Testis (tissue), 5 donors: ENCODE results near the gene SLC6A20. TPM values are rescaled to one million over a fixed set of nuclear protein-coding genes. Genes with fewer than 3 reads are reported as not detected.

Source experiments
- DNase-seq: peaks from one replicate; pipeline ENCODE4 v3.0.0-alpha.2; 2019
- H3K27ac ChIP-seq, 2 donors: fragments of 200-600 bp; sonication (generic); one replicate each; pipeline ENCODE4 v1.5.1; 2019
- H3K27me3 ChIP-seq: fragments of 200-600 bp; sonication (generic); one replicate; pipeline ENCODE4 v1.5.1; 2019
- H3K36me3 ChIP-seq: fragments of 200-600 bp; sonication (generic); one replicate; pipeline ENCODE4 v1.5.1; 2017; ENCODE audit warnings: low read depth; ENCODE audit errors: missing control alignments
- H3K4me1 ChIP-seq: fragments of 200-600 bp; sonication (generic); one replicate; pipeline ENCODE4 v1.5.1; 2019
- H3K4me3 ChIP-seq, 2 donors: fragments of 200-600 bp; sonication (generic); one replicate each; pipeline ENCODE4 v1.5.1; 2017 to 2019
- H3K9me3 ChIP-seq: fragments of 200-600 bp; sonication (generic); one replicate; pipeline ENCODE4 v1.5.1; 2017
- POLR2A ChIP-seq: fragments of 450-650 bp; IDR thresholded peaks from one replicate; pipeline ENCODE4 v1.6.1; 2017; ENCODE audit warnings: antibody characterized with exemption, mild to moderate bottlenecking, moderate library complexity
- WGBS, 2 donors: methylation state at CpG; one replicate each; pipeline ENCODE4 v1.1.5; 2018; 5-methylcytosine and 5-hydroxymethylcytosine counted together
- intact Hi-C: fragments of 100-400 bp; cut with DNase I; formaldehyde crosslinking; loops from one replicate; pipeline ENCODE4 v1.15.1; 2023; ENCODE audit warnings: low total_unique reads
- long read RNA-seq, 2 donors: transcript quantifications; one replicate each; lab custom pipeline, GENCODE V29; 2026
- polyA plus RNA-seq: library from polyadenylated mRNA; stranded (reverse); fragments of 350-450 nt; fragmentation: Illumina TruSeq; extraction: RNeasy Lipid Tissue Mini Kit (QIAGEN cat#74804); gene quantifications from one replicate; pipeline ENCODE4 v1.2.3, GENCODE V29; 2014; ENCODE audit warnings: low read depth, low replicate concordance; ENCODE audit not compliant: insufficient read depth
- total RNA-seq, 2 donors: library from RNA; depleted of rRNA; stranded (reverse); fragments of >200 nt; gene quantifications; one replicate each; pipeline ENCODE4 v1.2.3, GENCODE V29; 2016
- TF ChIP-seq, protein P1 (sequence below), 3 experiments: fragments of 450-650 bp in 2 of 3; fragments of 200-600 bp in 1 of 3; sonication (generic) in 1 of 3; IDR thresholded peaks; one replicate each; pipeline ENCODE4 v1.5.1; 2016 to 2019; ENCODE audit warnings: antibody characterized with exemption in 3 of 3, mild to moderate bottlenecking in 2 of 3, moderate library complexity in 1 of 3

SLC6A20 gene, protein sequence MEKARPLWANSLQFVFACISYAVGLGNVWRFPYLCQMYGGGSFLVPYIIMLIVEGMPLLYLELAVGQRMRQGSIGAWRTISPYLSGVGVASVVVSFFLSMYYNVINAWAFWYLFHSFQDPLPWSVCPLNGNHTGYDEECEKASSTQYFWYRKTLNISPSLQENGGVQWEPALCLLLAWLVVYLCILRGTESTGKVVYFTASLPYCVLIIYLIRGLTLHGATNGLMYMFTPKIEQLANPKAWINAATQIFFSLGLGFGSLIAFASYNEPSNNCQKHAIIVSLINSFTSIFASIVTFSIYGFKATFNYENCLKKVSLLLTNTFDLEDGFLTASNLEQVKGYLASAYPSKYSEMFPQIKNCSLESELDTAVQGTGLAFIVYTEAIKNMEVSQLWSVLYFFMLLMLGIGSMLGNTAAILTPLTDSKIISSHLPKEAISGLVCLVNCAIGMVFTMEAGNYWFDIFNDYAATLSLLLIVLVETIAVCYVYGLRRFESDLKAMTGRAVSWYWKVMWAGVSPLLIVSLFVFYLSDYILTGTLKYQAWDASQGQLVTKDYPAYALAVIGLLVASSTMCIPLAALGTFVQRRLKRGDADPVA
- total RNA-seq (1 to 10 TPM in 1 of 2 donors, under 1 TPM in 1; 0.87 to 2.3 TPM), polyA plus RNA-seq (2.3 TPM)
- long read RNA-seq, donor 1, full-length matches to known transcripts: 1 of 1 reads
- long read RNA-seq, donor 1, partial matches to known transcripts: 0 of 1 reads
- long read RNA-seq, donor 1, other reads (novel, unspliced or antisense): 0 of 1 reads
- long read RNA-seq, donor 2: 0 reads

DNA sequence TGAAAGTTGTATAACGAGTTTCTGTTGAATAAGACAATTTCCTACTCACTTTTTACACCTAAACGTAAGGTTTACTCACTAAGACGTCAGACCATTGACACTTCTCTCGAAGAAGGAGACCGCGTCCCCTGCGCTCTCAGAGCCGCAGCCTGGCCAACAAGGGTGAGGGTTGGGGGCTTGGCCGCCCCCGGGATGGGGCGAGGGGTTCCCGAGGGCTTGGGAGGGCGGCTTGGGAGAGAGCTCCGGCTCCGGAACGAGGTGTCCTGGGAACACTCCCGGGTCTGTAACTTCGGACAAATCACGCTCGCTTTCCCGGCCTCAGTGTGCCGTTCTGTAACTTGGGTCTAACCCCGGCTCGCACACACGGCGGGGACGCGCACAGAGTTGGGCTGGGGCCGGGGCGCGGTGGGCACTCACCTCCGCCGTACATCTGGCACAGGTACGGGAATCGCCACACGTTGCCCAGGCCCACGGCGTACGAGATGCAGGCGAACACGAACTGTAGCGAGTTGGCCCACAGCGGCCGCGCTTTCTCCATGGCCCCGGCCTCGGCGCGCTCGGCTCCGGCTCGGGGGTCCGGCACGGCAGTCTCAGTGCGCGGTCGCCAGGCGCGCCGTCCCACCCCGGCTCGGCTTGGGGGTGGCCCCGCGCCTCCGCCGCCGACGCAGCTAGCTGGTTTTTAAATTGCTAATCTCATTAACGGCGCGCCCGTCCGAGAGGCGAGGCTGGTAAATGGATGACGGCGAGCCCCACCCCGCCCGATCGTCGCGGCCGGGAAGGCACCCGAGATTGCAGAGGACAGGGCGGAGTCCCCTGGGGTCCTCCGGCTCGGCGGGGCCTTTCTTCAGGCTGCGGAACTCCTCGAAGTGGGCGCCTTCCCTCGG, at the start of gene SLC6A20:
TSS of gene SLC6A20 (minus strand) at position 655 of the 884 bp plus-strand sequence. CDS start at position 538, 117 bp downstream.
- peak within 1 kb of the TSS; percentile 49 to 56 for H3K4me3 ChIP-seq
- H3K4me1 ChIP-seq: no peaks in the 10 kb centered on the region
- H3K27me3 ChIP-seq: no peaks in the 10 kb centered on the region
- H3K27ac ChIP-seq: no peak within 1 kb of the TSS
- intact Hi-C loops: no loop called here
- no peak for TF ChIP-seq POLR2A
- TF ChIP-seq, protein P1, sequence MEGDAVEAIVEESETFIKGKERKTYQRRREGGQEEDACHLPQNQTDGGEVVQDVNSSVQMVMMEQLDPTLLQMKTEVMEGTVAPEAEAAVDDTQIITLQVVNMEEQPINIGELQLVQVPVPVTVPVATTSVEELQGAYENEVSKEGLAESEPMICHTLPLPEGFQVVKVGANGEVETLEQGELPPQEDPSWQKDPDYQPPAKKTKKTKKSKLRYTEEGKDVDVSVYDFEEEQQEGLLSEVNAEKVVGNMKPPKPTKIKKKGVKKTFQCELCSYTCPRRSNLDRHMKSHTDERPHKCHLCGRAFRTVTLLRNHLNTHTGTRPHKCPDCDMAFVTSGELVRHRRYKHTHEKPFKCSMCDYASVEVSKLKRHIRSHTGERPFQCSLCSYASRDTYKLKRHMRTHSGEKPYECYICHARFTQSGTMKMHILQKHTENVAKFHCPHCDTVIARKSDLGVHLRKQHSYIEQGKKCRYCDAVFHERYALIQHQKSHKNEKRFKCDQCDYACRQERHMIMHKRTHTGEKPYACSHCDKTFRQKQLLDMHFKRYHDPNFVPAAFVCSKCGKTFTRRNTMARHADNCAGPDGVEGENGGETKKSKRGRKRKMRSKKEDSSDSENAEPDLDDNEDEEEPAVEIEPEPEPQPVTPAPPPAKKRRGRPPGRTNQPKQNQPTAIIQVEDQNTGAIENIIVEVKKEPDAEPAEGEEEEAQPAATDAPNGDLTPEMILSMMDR (IDR thresholded peaks at IDR 0.05): no peak
- no peaks in the 10 kb centered on the region for H3K9me3 ChIP-seq
- no peaks in the 10 kb centered on the region for H3K36me3 ChIP-seq
- 0 to 2% methylated on average over 3 to 91 of the region's 91 CpGs for WGBS, 2 donors
- peak; percentile 20 for DNase-seq

DNA sequence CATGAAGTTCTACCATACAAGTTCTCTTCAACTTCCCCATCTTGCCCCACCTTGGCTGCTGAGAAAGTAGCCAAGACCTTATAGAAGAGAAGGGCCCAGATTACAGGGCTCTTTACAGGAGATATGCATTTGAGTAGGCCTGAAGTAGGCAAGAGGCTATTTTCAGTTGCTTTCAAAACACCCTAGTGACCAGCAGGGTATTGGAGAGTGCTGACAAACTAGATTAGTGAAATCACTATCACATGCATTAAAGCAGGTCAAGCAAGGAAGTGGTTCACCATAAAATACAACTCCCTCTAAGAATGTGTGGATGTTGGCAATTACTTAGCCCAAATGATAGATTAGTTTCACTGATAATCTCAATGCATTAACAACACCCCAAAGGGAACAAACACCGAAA, 48.3 kb upstream of the SLC6A20 start:
- H3K27ac ChIP-seq: no peak overlapping the region
- no peak for DNase-seq
- no peaks in the 10 kb centered on the region for H3K4me1 ChIP-seq
- no peaks in the 10 kb centered on the region for H3K27me3 ChIP-seq
- TF ChIP-seq POLR2A: no peak
- TF ChIP-seq, protein P1 (IDR thresholded peaks at IDR 0.05): no peak
- H3K9me3 ChIP-seq: no peaks in the 10 kb centered on the region
- intact Hi-C loops: no loop called here
- H3K4me3 ChIP-seq: no peak overlapping the region
- 87 to 97% methylated on average over 1 of the region's 1 CpG for WGBS, 2 donors
- H3K36me3 ChIP-seq: no peaks in the 10 kb centered on the region

DNA sequence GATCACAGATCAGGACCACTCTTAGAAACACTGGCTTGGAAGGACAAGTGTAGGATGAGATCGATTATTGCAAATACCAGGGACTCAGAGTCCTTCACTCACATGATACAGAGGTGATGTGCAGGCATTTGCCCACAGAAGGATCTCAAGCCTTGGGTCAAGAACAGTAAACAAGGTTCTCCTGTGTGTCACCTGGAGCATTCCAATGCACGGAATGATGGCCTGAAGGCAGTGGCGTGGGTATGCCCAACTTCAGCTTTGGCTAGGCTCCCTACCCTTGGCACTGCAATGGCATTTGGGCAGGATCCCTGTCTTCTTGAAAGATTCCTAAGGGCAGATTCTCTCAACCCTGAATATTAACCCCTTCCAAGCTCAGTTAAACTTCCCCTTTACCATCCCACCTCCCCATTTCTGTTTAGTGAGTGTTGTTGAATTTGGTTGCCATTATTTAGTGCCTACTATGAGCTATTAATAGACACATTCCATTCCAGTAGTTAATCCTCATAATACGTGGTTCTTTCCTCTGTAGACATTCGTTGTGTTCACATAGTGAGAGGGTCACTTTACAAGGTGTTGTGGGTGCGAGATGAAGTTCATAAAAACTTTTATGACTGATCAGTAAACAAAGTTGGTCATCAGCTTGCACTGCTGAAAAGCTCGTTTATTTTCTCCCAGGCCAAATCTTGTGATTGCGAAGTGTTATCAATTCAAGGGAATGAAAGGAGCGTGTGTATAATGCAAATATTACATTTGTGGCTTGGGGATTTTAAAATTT, 46.7 kb upstream of the SLC6A20 start:
- intact Hi-C loops: no loop called here
- Histone ChIP-seq H3K27me3 (no peaks in the 10 kb centered on the region), H3K4me1 (no peaks in the 10 kb centered on the region), H3K36me3 (no peaks in the 10 kb centered on the region), H3K4me3 (no peak overlapping the region), H3K9me3 (no peaks in the 10 kb centered on the region), H3K27ac (no peak overlapping the region)
- 75% methylated on average over 9 of the region's 9 CpGs for WGBS, 2 donors
- no peak for DNase-seq
- TF ChIP-seq, protein P1 (IDR thresholded peaks at IDR 0.05): no peak
- TF ChIP-seq POLR2A: no peak

DNA sequence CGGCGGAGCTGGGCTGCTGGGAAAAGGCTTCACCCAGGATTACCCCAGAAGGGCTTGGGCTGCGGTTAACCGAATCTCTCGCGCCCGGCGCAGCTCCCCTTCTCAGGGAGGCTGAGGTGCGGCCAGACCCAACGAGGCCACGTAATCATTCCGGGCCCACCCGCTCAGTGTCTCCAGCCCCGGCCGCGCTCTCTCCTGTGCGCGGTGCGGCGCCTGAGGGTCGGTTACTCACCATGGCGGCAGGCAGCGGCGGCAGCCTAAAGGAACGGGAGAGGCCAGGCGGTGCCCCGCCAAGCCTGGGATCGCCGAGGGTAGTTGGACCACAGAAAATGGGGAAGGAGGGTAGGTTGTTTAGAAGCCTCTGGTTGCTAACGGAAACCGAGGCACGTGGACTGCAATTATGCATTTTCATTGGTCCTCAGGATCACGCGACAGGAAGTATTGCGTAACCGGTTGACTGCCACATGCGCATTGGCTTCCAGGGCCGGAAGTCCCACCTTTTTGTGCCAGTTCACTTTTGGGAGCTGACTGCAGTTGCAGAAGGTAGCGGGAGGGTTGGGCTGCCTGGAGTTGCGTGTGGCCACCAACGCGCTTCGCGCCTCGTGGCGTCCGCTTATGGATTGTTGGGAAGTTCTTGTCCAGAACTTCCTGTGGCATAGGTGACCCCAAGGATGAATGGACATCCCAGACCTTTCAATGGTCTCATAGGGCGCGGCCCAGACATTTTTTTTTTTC, 45.6 kb upstream of the SLC6A20 start, which contains the start of gene LZTFL1:
TSS of gene LZTFL1 (minus strand) at position 363 of the 735 bp plus-strand sequence. CDS start at position 235, 128 bp downstream.
- 3 to 7% methylated on average over 13 to 49 of the region's 49 CpGs for WGBS, 2 donors
- intact Hi-C loops: no loop called here

More for the DNA sequence above, 45.6 kb upstream of the SLC6A20 start, which contains the start of gene LZTFL1:
- Histone ChIP-seq H3K36me3 (no peaks in the 10 kb centered on the region), H3K27me3 (no peaks in the 10 kb centered on the region), H3K9me3 (no peaks in the 10 kb centered on the region), H3K27ac (peak within 1 kb of the TSS; percentile 57 to 66), H3K4me1 (no peaks in the 10 kb centered on the region), H3K4me3 (peak within 1 kb of the TSS; percentile 89 to 91)
- peak; percentile 97 for DNase-seq
- TF ChIP-seq, protein P1 (IDR thresholded peaks at IDR 0.05): peak in 1 of 3 experiments; percentile 1
- no peak for TF ChIP-seq POLR2A
